ENCODE data around the gene WDR1. TPM values are rescaled to one million over a fixed set of nuclear protein-coding genes. Genes with fewer than 3 reads are reported as not detected.
A peak's percentile ranks its signal among the peaks of the same experiment; 100 is the strongest.

WDR1 gene
- total and polyA plus RNA-seq, 2 experiments from 2014 or later, result 413 to 487 TPM

- WGBS, 2 experiments (ENCODE audit: low coverage in 1 of 2, low lambda C conversion rate in 2 of 2, missing lambda C conversion rate in 2 of 2), result 64 to 66% methylated on average over 4 of the region's 4 CpGs
- Histone ChIP-seq H3F3A (ENCODE audit: insufficient read depth) (peaks cover 76% of the 10 kb centered on the region), H3K9me3 (ENCODE audit: low read depth) (no peaks in the 10 kb centered on the region), H3K27me3 (replicated peaks; ENCODE audit: insufficient read depth) (no peaks in the 10 kb centered on the region), H3K36me3 (ENCODE audit: low read depth) (peaks cover 43% of the 10 kb centered on the region), H3K4me1 (ENCODE audit: insufficient read depth) (peaks cover 48% of the 10 kb centered on the region), H3K4me2 (ENCODE audit: unreplicated experiment) (peak overlapping the region; percentile 86), H3K79me2 (ENCODE audit: insufficient read depth) (peaks cover 70% of the 10 kb centered on the region), H2AFZ (no peak overlapping the region), H3K27ac (peak overlapping the region; percentile 69), H3K9ac (peak overlapping the region; percentile 76), H3K9me2 (ENCODE audit: insufficient read depth) (no peaks in the 10 kb centered on the region), H4K20me1 (ENCODE audit: insufficient read depth) (0 out of 2 replicates have a peak, but pooled peaks cover 3% of the 10 kb centered on the region), H3K4me3 (peak overlapping the region; percentile 79)
- no peak for DNase-seq
- in situ Hi-C loops (cut with MboI), result no loop called here
- TF ChIP-seq EZH2 (IDR thresholded peaks at IDR 0.05; ENCODE audit: insufficient read depth, poor library complexity, severe bottlenecking) (no peak), EZH2phosphoT487 (IDR thresholded peaks at IDR 0.05; ENCODE audit: insufficient read depth, low read depth) (no peak)
Measured at GRCh38 chr4:10114147-10114546, 2.5 kb downstream of the WDR1 start.

GRCh38 chr4:10113362-10114047 lies 3.1 kb downstream of the WDR1 start:
- peaks cover 55% of the 10 kb centered on the region for H3K4me1 ChIP-seq (ENCODE audit: insufficient read depth)
- no peaks in the 10 kb centered on the region for H3K27me3 ChIP-seq (replicated peaks; ENCODE audit: insufficient read depth)
- H2AFZ ChIP-seq, result no peak overlapping the region
- H3K79me2 ChIP-seq (ENCODE audit: insufficient read depth), result peaks cover 77% of the 10 kb centered on the region
- H3K27ac ChIP-seq, result peak overlapping the region; percentile 69
- no peaks in the 10 kb centered on the region for H3K9me3 ChIP-seq (ENCODE audit: low read depth)
- WGBS, 2 experiments (ENCODE audit: low coverage in 1 of 2, low lambda C conversion rate in 2 of 2, missing lambda C conversion rate in 2 of 2), result 73 to 74% methylated on average over 12 of the region's 12 CpGs
- in situ Hi-C loops (cut with MboI), result no loop called here
- TF ChIP-seq EZH2 (IDR thresholded peaks at IDR 0.05; ENCODE audit: insufficient read depth, poor library complexity, severe bottlenecking) (no peak), EZH2phosphoT487 (IDR thresholded peaks at IDR 0.05; ENCODE audit: insufficient read depth, low read depth) (no peak)
- H3F3A ChIP-seq (ENCODE audit: insufficient read depth), result peaks cover 81% of the 10 kb centered on the region
- 0 out of 2 replicates have a peak, but pooled peaks cover 8% of the 10 kb centered on the region for H4K20me1 ChIP-seq (ENCODE audit: insufficient read depth)
- H3K9ac ChIP-seq, result no peak overlapping the region
- 0 out of 2 replicates have a peak overlapping the region, but pooled peaks have one; percentile 79 for H3K4me3 ChIP-seq
- no peaks in the 10 kb centered on the region for H3K9me2 ChIP-seq (ENCODE audit: insufficient read depth)
- peaks cover 43% of the 10 kb centered on the region for H3K36me3 ChIP-seq (ENCODE audit: low read depth)
- DNase-seq, result no peak
- H3K4me2 ChIP-seq (ENCODE audit: unreplicated experiment), result peak overlapping the region; percentile 86

- H3K9me3 ChIP-seq (ENCODE audit: low read depth), result no peaks in the 10 kb centered on the region
- no peak overlapping the region for H3K9ac ChIP-seq
- peaks cover 43% of the 10 kb centered on the region for H3K36me3 ChIP-seq (ENCODE audit: low read depth)
- H3K27ac ChIP-seq, result no peak overlapping the region; the same call in 1 of the 2 replicates
- H3K4me1 ChIP-seq (ENCODE audit: insufficient read depth), result peaks cover 57% of the 10 kb centered on the region
- no peak for DNase-seq
- 90 to 92% methylated on average over 16 of the region's 16 CpGs for WGBS, 2 experiments (ENCODE audit: low coverage in 1 of 2, low lambda C conversion rate in 2 of 2, missing lambda C conversion rate in 2 of 2)
- peaks cover 81% of the 10 kb centered on the region for H3F3A ChIP-seq (ENCODE audit: insufficient read depth)
- H2AFZ ChIP-seq, result no peak overlapping the region
- in situ Hi-C loops (cut with MboI), result no loop called here
- TF ChIP-seq EZH2phosphoT487 (IDR thresholded peaks at IDR 0.05; ENCODE audit: insufficient read depth, low read depth) (no peak), EZH2 (IDR thresholded peaks at IDR 0.05; ENCODE audit: insufficient read depth, poor library complexity, severe bottlenecking) (no peak)
- H3K4me3 ChIP-seq, result no peak overlapping the region
- 0 out of 2 replicates have a peak, but pooled peaks cover 8% of the 10 kb centered on the region for H4K20me1 ChIP-seq (ENCODE audit: insufficient read depth)
- no peak overlapping the region for H3K4me2 ChIP-seq (ENCODE audit: unreplicated experiment)
- no peaks in the 10 kb centered on the region for H3K9me2 ChIP-seq (ENCODE audit: insufficient read depth)
- peaks cover 84% of the 10 kb centered on the region for H3K79me2 ChIP-seq (ENCODE audit: insufficient read depth)
- H3K27me3 ChIP-seq (replicated peaks; ENCODE audit: insufficient read depth), result no peaks in the 10 kb centered on the region
Measured at GRCh38 chr4:10112658-10113284, 3.8 kb downstream of the WDR1 start.

- TF ChIP-seq EZH2phosphoT487 (IDR thresholded peaks at IDR 0.05; ENCODE audit: insufficient read depth, low read depth) (no peak), EZH2 (IDR thresholded peaks at IDR 0.05; ENCODE audit: insufficient read depth, poor library complexity, severe bottlenecking) (no peak)
- no peak overlapping the region for H3K4me3 ChIP-seq
- DNase-seq, result no peak
- H3K27me3 ChIP-seq (replicated peaks; ENCODE audit: insufficient read depth), result no peaks in the 10 kb centered on the region
- in situ Hi-C loops (cut with MboI), result no loop called here
- H3K4me1 ChIP-seq (ENCODE audit: insufficient read depth), result peaks cover 66% of the 10 kb centered on the region
- no peaks in the 10 kb centered on the region for H3K9me3 ChIP-seq (ENCODE audit: low read depth)
- peaks cover 43% of the 10 kb centered on the region for H3K36me3 ChIP-seq (ENCODE audit: low read depth)
- WGBS, 2 experiments (ENCODE audit: low coverage in 1 of 2, low lambda C conversion rate in 2 of 2, missing lambda C conversion rate in 2 of 2), result 93% methylated on average over 13 of the region's 13 CpGs
- no peaks in the 10 kb centered on the region for H3K9me2 ChIP-seq (ENCODE audit: insufficient read depth)
- H3K9ac ChIP-seq, result no peak overlapping the region
- H3K79me2 ChIP-seq (ENCODE audit: insufficient read depth), result peaks cover 96% of the 10 kb centered on the region
- 0 out of 2 replicates have a peak, but pooled peaks cover 8% of the 10 kb centered on the region for H4K20me1 ChIP-seq (ENCODE audit: insufficient read depth)
- H2AFZ ChIP-seq, result no peak overlapping the region
- peaks cover 86% of the 10 kb centered on the region for H3F3A ChIP-seq (ENCODE audit: insufficient read depth)
- H3K27ac ChIP-seq, result no peak overlapping the region
- no peak overlapping the region for H3K4me2 ChIP-seq (ENCODE audit: unreplicated experiment)
Measured at GRCh38 chr4:10111067-10111801, 5.4 kb downstream of the WDR1 start.

All from GM23248 (cell line).